Left lung (tissue), 10 donors: ENCODE results near the gene EGF. TPM values are rescaled to one million over a fixed set of nuclear protein-coding genes. Genes with fewer than 3 reads are reported as not detected.

Source experiments
- ATAC-seq: fragments of 200-7000 bp; cut with Tn5 transposase; one replicate; pipeline ENCODE4 v1.9.1; 2020; ENCODE audit warnings: moderate library complexity
- DNase-seq, 4 donors: peaks; one replicate each; pipeline ENCODE4 v3.0.0-alpha.2; 2013 to 2020
- H3K27ac ChIP-seq, 2 donors: fragments of 200-600 bp; sonication (generic) in 1 of 2; one replicate each; pipeline versions ENCODE4 v1.5.0 to v1.8.0; 2020 to 2021
- H3K27me3 ChIP-seq, 2 donors: fragments of 200-600 bp; sonication (generic) in 1 of 2; one replicate each; pipeline versions ENCODE4 v1.5.0 to v1.8.0; 2020 to 2021
- H3K36me3 ChIP-seq, 2 donors: fragments of 200-600 bp; sonication (generic) in 1 of 2; one replicate each; pipeline versions ENCODE4 v1.5.0 to v1.8.0; 2020 to 2021
- H3K4me1 ChIP-seq, 2 donors: fragments of 200-600 bp; one replicate each; pipeline ENCODE4 v1.8.0; 2021
- H3K4me3 ChIP-seq, 2 donors: fragments of 200-600 bp; sonication (generic) in 1 of 2; one replicate each; pipeline versions ENCODE4 v1.5.0 to v1.8.0; 2020 to 2021; ENCODE audit warnings: mild to moderate bottlenecking in 1 of 2
- H3K9me3 ChIP-seq, 2 donors: fragments of 200-600 bp; sonication (generic) in 1 of 2; one replicate each; pipeline versions ENCODE4 v1.5.0 to v1.8.0; 2020 to 2021
- CTCF ChIP-seq, 2 donors: fragments of 200-600 bp; sonication (generic) in 1 of 2; IDR thresholded peaks; one replicate each; pipeline versions ENCODE4 v1.5.0 to v1.8.0; 2021; ENCODE audit warnings: antibody characterized with exemption in 2 of 2
- intact Hi-C, 2 donors: fragments of 100-400 bp; cut with DNase I; formaldehyde crosslinking; loops; one replicate each; pipeline versions ENCODE4 v1.11.2 to v1.14.2; 2022
- polyA plus RNA-seq, 6 donors: library from polyadenylated mRNA; unstranded; fragments of 120-200 nt; gene quantifications; one replicate each; pipeline ENCODE4 v1.2.1, GENCODE V29; 2013; ENCODE audit not compliant: insufficient read length in 6 of 6
- total RNA-seq, 2 donors: library from RNA; stranded (reverse); fragmentation: NEBNext Ultra II Directional; extraction: Animal tissue kit (Norgen Biotek cat#: 25700); gene quantifications; one replicate each; pipeline ENCODE4 v1.2.1, GENCODE V29; 2021
- donor health status: DM: no; HTN: yes; CAD: no.
- donor health status: DM: no; HTN: no; CAD: no.

EGF gene
- total and polyA plus RNA-seq, 8 donors: 0.45 to 4.3 (median 1.0) TPM

- H3K36me3 ChIP-seq: no peaks in the 10 kb centered on the region
- H3K9me3 ChIP-seq: no peaks in the 10 kb centered on the region
- no peak overlapping the region for H3K27ac ChIP-seq
- ATAC-seq (peak; percentile 51), DNase-seq (no peak)
- H3K27me3 ChIP-seq: no peaks in the 10 kb centered on the region
- intact Hi-C loops: no loop called here
- no peak for TF ChIP-seq CTCF (IDR thresholded peaks at IDR 0.05)
- H3K4me1 ChIP-seq: peaks cover 0 to 11% of the 10 kb centered on the region in 2 donors
- H3K4me3 ChIP-seq: no peak overlapping the region
These were observed 55.3 kb downstream of the EGF start for GRCh38 chr4:109967798-109968520.

GRCh38 chr4:109969087-109969486 is 56.4 kb downstream of the EGF start:
- TF ChIP-seq CTCF (IDR thresholded peaks at IDR 0.05): no peak
- no peak for ATAC-seq
- peaks cover 0 to 11% of the 10 kb centered on the region in 2 donors for H3K4me1 ChIP-seq
- no peaks in the 10 kb centered on the region for H3K36me3 ChIP-seq
- no peaks in the 10 kb centered on the region for H3K27me3 ChIP-seq
- H3K9me3 ChIP-seq: no peaks in the 10 kb centered on the region
- no peak overlapping the region for H3K27ac ChIP-seq
- no peak overlapping the region for H3K4me3 ChIP-seq
- DNase-seq: no peak
- intact Hi-C loops: no loop called here

- DNase-seq: peak in 1 of 4 donors; percentile 21
- no peak for ATAC-seq
- intact Hi-C loops: no loop called here
These were observed 57.2 kb downstream of the EGF start for GRCh38 chr4:109969919-109970318.

GRCh38 chr4:109972786-109973528 is 60.3 kb downstream of the EGF start:
- Histone ChIP-seq H3K27me3 (no peaks in the 10 kb centered on the region), H3K9me3 (no peaks in the 10 kb centered on the region), H3K4me1 (peaks cover 0 to 11% of the 10 kb centered on the region in 2 donors), H3K4me3 (no peak overlapping the region), H3K27ac (no peak overlapping the region), H3K36me3 (no peaks in the 10 kb centered on the region)
- no peak for DNase-seq
- TF ChIP-seq CTCF (IDR thresholded peaks at IDR 0.05): no peak
- ATAC-seq: no peak
- intact Hi-C loops: no loop called here

More at GRCh38 chr4:109969919-109970318, 57.2 kb downstream of the EGF start:
- Histone ChIP-seq H3K36me3 (no peaks in the 10 kb centered on the region), H3K4me3 (no peak overlapping the region), H3K27ac (no peak overlapping the region), H3K4me1 (peaks cover 0 to 11% of the 10 kb centered on the region in 2 donors), H3K9me3 (no peaks in the 10 kb centered on the region), H3K27me3 (no peaks in the 10 kb centered on the region)
- TF ChIP-seq CTCF (IDR thresholded peaks at IDR 0.05): no peak

- ATAC-seq (no peak), DNase-seq (no peak)
- intact Hi-C loops: no loop called here
- no peak for TF ChIP-seq CTCF (IDR thresholded peaks at IDR 0.05)
- H3K9me3 ChIP-seq: no peaks in the 10 kb centered on the region
- no peak overlapping the region for H3K4me3 ChIP-seq
- H3K4me1 ChIP-seq: peaks cover 0 to 11% of the 10 kb centered on the region in 2 donors
- H3K27me3 ChIP-seq: no peaks in the 10 kb centered on the region
- no peak overlapping the region for H3K27ac ChIP-seq
- no peaks in the 10 kb centered on the region for H3K36me3 ChIP-seq
These were observed 60.8 kb downstream of the EGF start for GRCh38 chr4:109973529-109973905.
